ENCODE data around the gene TRIM47. TPM values are rescaled to one million over a fixed set of nuclear protein-coding genes. Genes with fewer than 3 reads are reported as not detected.

TRIM47 gene
- total RNA-seq, 4 donors from 2014 or later, result 6.8 to 70.1 (median 19.0) TPM

DNA sequence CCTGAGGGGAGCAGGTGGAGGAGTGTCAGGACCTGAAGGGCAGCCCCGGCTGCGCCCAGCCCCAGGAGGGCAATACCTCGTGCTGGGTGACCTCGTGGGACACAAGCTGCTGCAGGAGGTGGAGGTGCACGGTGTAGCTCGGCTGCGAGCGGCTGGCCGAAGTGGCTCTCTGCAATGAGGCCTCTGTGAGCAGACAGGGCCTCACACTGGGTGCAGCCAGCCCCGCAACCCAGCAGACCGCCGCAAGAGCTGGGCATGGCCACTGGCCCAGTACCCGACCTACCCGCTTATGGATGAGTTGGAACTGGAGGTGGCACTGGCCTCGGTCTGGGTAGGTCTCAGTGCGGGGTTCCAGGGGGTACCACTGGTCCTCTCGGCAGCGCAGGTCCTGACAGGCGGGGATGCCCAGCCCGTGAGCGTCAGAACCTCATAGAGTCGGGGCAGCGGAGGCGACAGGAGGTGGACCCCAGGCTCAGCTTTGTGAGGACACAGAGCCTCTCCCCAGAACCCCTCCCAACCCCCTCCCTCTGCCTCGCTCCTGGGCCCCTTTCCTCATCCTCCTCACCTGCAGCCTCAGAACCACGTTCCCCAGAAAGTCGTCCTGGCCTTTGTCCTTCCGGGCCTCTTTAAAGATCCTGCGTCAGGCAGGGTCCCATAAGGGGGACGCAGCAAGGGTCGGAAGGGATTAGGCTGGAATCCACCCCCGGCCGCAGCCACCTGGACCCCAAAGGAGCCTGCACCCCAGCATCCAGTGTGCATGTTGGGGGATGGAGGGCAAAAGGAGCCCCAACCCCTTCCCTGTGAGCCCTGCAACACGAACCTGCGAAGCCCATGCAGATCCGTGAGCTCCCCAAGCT, 38.2 kb downstream of the TRIM47 start:
- Histone ChIP-seq H3K36me3 (no peaks in the 10 kb centered on the region), H3K4me1 (peaks cover 0 to 2% of the 10 kb centered on the region in 2 donors), H3K27me3 (no peaks in the 10 kb centered on the region), H3K4me3 (no peak overlapping the region), H3K9me3 (no peaks in the 10 kb centered on the region), H3K27ac (no peak overlapping the region)
- DNase-seq, result no peak
- intact Hi-C loops (cut with DNase I; ENCODE audit: low total_unique reads), result loop anchor here (10.0 kb wide), 1 partner anchor 55 kb away; the partner anchor contains the start of gene TRIM65
- TF ChIP-seq, protein P1, sequence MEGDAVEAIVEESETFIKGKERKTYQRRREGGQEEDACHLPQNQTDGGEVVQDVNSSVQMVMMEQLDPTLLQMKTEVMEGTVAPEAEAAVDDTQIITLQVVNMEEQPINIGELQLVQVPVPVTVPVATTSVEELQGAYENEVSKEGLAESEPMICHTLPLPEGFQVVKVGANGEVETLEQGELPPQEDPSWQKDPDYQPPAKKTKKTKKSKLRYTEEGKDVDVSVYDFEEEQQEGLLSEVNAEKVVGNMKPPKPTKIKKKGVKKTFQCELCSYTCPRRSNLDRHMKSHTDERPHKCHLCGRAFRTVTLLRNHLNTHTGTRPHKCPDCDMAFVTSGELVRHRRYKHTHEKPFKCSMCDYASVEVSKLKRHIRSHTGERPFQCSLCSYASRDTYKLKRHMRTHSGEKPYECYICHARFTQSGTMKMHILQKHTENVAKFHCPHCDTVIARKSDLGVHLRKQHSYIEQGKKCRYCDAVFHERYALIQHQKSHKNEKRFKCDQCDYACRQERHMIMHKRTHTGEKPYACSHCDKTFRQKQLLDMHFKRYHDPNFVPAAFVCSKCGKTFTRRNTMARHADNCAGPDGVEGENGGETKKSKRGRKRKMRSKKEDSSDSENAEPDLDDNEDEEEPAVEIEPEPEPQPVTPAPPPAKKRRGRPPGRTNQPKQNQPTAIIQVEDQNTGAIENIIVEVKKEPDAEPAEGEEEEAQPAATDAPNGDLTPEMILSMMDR (IDR thresholded peaks at IDR 0.05), result no peak
- TF ChIP-seq POLR2A (IDR thresholded peaks at IDR 0.05), result no peak

DNA sequence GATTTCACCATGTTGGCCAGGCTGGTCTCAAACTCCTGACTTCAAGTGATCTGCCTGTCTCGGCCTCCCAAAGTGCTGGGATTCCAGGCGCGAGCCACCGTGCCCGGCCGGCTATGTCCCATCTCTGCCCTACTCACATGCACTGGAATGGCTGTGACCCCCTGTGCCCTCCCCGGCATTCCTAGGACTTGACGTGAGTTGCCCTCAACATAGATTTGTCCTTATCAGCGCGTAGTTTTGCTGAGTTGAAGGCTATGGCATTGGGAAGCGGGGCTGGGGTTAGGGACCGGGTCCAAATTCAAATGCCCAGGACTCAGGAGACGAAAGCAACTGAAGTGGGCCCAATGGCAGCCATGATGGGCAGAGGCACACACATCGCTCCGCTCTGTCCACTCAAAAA, 40.0 kb downstream of the TRIM47 start:
- Histone ChIP-seq H3K4me1 (no peaks in the 10 kb centered on the region), H3K36me3 (no peaks in the 10 kb centered on the region), H3K27ac (no peak overlapping the region), H3K4me3 (no peak overlapping the region), H3K27me3 (no peaks in the 10 kb centered on the region), H3K9me3 (no peaks in the 10 kb centered on the region)
- intact Hi-C loops (cut with DNase I; ENCODE audit: low total_unique reads), result no loop called here
- DNase-seq, result no peak
- TF ChIP-seq POLR2A (IDR thresholded peaks at IDR 0.05), result no peak
- TF ChIP-seq, protein P1 (IDR thresholded peaks at IDR 0.05), result no peak

DNA sequence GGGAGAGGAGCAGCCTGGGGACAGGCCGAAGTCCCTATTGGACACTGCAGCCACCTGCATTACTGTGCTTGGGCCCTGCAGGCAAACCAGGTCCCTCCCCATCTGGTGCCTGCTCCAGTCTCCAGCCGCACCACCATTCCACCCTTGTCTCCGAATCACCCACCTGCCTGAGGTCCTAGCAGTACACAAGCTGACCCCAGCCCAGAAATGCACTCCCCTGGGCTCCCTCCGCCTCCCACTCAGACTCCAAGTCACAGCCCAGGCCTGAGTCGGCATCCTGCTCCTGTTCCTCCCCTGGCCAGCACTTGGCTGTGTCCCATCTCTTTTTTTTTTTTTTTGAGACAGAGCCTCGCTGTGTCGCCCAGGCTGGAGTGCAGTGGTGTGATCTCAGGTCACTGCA, 40.5 kb downstream of the TRIM47 start:
- intact Hi-C loops (cut with DNase I; ENCODE audit: low total_unique reads), result no loop called here
- H3K4me1 ChIP-seq, result no peaks in the 10 kb centered on the region

DNA sequence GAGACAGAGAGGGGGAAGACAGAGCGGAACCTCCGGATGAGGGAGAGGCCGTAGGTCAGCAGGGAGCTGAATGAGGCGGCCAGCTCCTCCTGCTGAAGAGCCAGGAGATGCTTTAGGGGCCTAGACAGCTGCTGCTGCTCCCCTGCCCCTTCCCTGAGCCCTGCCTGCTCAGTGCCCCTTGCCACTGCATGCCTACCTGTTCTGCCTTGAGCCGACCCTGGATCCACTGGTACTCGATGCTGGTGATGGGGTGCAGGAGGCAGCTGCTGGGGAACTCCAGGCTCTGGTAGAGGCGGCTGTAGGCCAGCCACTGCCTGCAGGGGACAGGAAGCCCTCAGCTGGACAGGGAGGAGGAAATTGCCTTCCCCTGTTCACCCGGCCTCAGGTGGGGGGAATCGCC, 41.8 kb downstream of the TRIM47 start:
- intact Hi-C loops (cut with DNase I; ENCODE audit: low total_unique reads), result no loop called here
- H3K36me3 ChIP-seq, result no peaks in the 10 kb centered on the region
- no peak overlapping the region for H3K4me3 ChIP-seq
- H3K9me3 ChIP-seq, result no peaks in the 10 kb centered on the region
- H3K4me1 ChIP-seq, result no peaks in the 10 kb centered on the region
- no peak for DNase-seq
- no peak overlapping the region for H3K27ac ChIP-seq
- no peaks in the 10 kb centered on the region for H3K27me3 ChIP-seq
- TF ChIP-seq, protein P1 (IDR thresholded peaks at IDR 0.05), result no peak
- no peak for TF ChIP-seq POLR2A (IDR thresholded peaks at IDR 0.05)

More for the DNA sequence above, 40.5 kb downstream of the TRIM47 start:
- Histone ChIP-seq H3K9me3 (no peaks in the 10 kb centered on the region), H3K4me3 (no peak overlapping the region), H3K27me3 (no peaks in the 10 kb centered on the region), H3K27ac (no peak overlapping the region), H3K36me3 (no peaks in the 10 kb centered on the region)
- no peak for DNase-seq
- TF ChIP-seq POLR2A (IDR thresholded peaks at IDR 0.05), result no peak
- TF ChIP-seq, protein P1 (IDR thresholded peaks at IDR 0.05), result no peak

DNA sequence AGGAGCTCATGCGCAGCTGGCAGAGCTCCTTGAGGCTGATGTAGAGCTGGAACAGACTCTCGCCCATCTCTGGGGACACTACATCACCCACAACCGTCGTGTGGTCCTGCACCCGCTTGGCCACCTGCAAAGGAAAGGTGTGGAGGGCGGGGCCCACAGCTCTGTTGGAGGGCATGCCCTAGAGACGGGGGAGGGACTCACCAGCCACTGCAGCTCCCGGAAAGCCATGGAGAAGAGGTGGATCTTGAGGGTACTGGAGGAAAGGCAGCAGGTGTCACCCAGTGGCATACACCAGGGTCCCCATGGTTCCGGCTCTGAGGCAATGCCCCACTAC, 42.8 kb downstream of the TRIM47 start:
- no peak for TF ChIP-seq POLR2A (IDR thresholded peaks at IDR 0.05)
- TF ChIP-seq, protein P1 (IDR thresholded peaks at IDR 0.05), result no peak
- no peak for DNase-seq

More for the DNA sequence above, 42.8 kb downstream of the TRIM47 start:
- Histone ChIP-seq H3K4me1 (no peaks in the 10 kb centered on the region), H3K27ac (no peak overlapping the region), H3K36me3 (no peaks in the 10 kb centered on the region), H3K4me3 (no peak overlapping the region), H3K9me3 (no peaks in the 10 kb centered on the region), H3K27me3 (no peaks in the 10 kb centered on the region)
- intact Hi-C loops (cut with DNase I; ENCODE audit: low total_unique reads), result no loop called here

All from uterus (tissue), 4 donors.